A549 (cell line): ENCODE data around the gene MAD2L1BP. TPM values are rescaled to one million over a fixed set of nuclear protein-coding genes. Genes with fewer than 3 reads are reported as not detected.
"Not testable (repeated sequence)": the region's sequence is repeated elsewhere in the genome, so short reads cannot be mapped to it uniquely, and the experiment has no call there.

Experiments
- ATAC-seq, 2 experiments: fragments of 200-7000 bp in 1 of 2; fragments of >200 bp in 1 of 2; cut with Nextera tagmentation in 1 of 2; cut with Tn5 transposase in 1 of 2; 3 replicates each; pipeline versions ENCODE4 v1.8.0 to v1.9.1; 2018 to 2020; ENCODE audit warnings: mild to moderate bottlenecking in 1 of 2, moderate library complexity in 1 of 2
- CTCF ChIA-PET: fragments of 300-600 bp; sonication (Branson Sonifier 250); formaldehyde crosslinking; extraction: SDS; loops from one replicate; lab custom pipeline; 2021; ENCODE audit warnings: antibody characterized with exemption, inconsistent platforms; lab: Yijun Ruan, JAX
- POLR2A ChIA-PET: fragments of 350-600 bp; formaldehyde crosslinking; extraction: SDS; loops from one replicate; lab custom pipeline; 2021; ENCODE audit warnings: antibody characterized with exemption, inconsistent platforms; lab: Yijun Ruan, JAX
- DNase-seq, 2 experiments: peaks; one replicate each; pipeline versions ENCODE4 v3.0.0 to v3.0.0-alpha.2; 2011 to 2016; ENCODE audit warnings: low read depth in 1 of 2, low spot score in 1 of 2
- FAIRE-seq: peaks from 2 replicates; lab custom pipeline; 2011; peaks lifted over from hg19 to GRCh38; lab: Jason Lieb, UNC
- H3K27ac ChIP-seq, 2 experiments: fragments of >200 bp; sonication (Bioruptor Twin); formaldehyde crosslinking; 3 replicates each; pipeline ENCODE4 v1.5.1; 2016 to 2017
- H3K4me1 ChIP-seq: fragments of >200 bp; sonication (Bioruptor Twin); formaldehyde crosslinking; 3 replicates; pipeline ENCODE4 v1.6.1; 2016
- H3K4me2 ChIP-seq: fragments of >200 bp; sonication (Bioruptor Twin); formaldehyde crosslinking; 3 replicates; pipeline ENCODE4 v1.6.1; 2016
- H3K4me3 ChIP-seq: fragments of >200 bp; sonication (Bioruptor Twin); formaldehyde crosslinking; 3 replicates; pipeline ENCODE4 v1.5.1; 2016
- H3K9me3 ChIP-seq: fragments of >200 bp; sonication (Bioruptor Twin); formaldehyde crosslinking; 3 replicates; pipeline ENCODE4 v1.6.1; 2016
- CBX2 ChIP-seq: fragments of 200-600 bp; sonication (generic); IDR thresholded peaks from 2 replicates; pipeline ENCODE4 v1.6.1; 2016; ENCODE audit warnings: low read depth, mild to moderate bottlenecking, borderline replicate concordance
- HOXB13 ChIP-seq: fragments of 250-450 bp; sonication (Bioruptor Pico); IDR thresholded peaks from 2 replicates; pipeline ENCODE4 v1.5.0; 2020; ENCODE audit warnings: low read depth, mild to moderate bottlenecking, moderate library complexity
- JUN ChIP-seq, 2 experiments: fragments of >200 bp; sonication (Bioruptor Twin); formaldehyde crosslinking; IDR thresholded peaks; 2 replicates in 1 of 2; 3 replicates in 1 of 2; pipeline ENCODE4 v1.6.1; 2016 to 2017
- KDM5A ChIP-seq: fragments of 200-600 bp; sonication (generic); IDR thresholded peaks from 2 replicates; pipeline ENCODE4 v1.6.1; 2016; ENCODE audit warnings: antibody characterized with exemption, mild to moderate bottlenecking
- PHF8 ChIP-seq: fragments of 200-600 bp; sonication (generic); IDR thresholded peaks from 2 replicates; pipeline ENCODE4 v1.6.1; 2016; ENCODE audit warnings: low read depth, mild to moderate bottlenecking, antibody characterized with exemption, moderate library complexity, borderline replicate concordance
- POLR2A ChIP-seq: IDR thresholded peaks from 2 replicates; pipeline ENCODE4 v1.6.1; 2012; ENCODE audit warnings: mild to moderate bottlenecking, low read length
- RAD21 ChIP-seq, 2 experiments: fragments of >200 bp in 1 of 2; sonication (Bioruptor Twin) in 1 of 2; formaldehyde crosslinking in 1 of 2; IDR thresholded peaks in 1 of 2; conservative IDR thresholded peaks in 1 of 2; 2 replicates in 1 of 2; 3 replicates in 1 of 2; pipeline ENCODE4 v1.6.1; 2012 to 2018; ENCODE audit warnings: inconsistent platforms in 1 of 2
- RARB ChIP-seq: fragments of 250-450 bp; sonication (Bioruptor Pico); IDR thresholded peaks from 2 replicates; pipeline ENCODE4 v1.8.0; 2021; ENCODE audit warnings: mild to moderate bottlenecking, moderate library complexity
- SREBF2 ChIP-seq: fragments of 450-650 bp; IDR thresholded peaks from 2 replicates; pipeline ENCODE4 v1.6.1; 2014; ENCODE audit warnings: mild to moderate bottlenecking, moderate library complexity
- ZSCAN20 ChIP-seq: fragments of 250-450 bp; sonication (Bioruptor Pico); IDR thresholded peaks from 2 replicates; pipeline ENCODE4 v1.8.0; 2022; ENCODE audit warnings: mild to moderate bottlenecking, moderate library complexity
- WGBS: methylation state at CpG from one replicate; pipeline ENCODE4 v1.1.6; 2017; ENCODE audit errors: missing lambda C conversion rate; 5-methylcytosine and 5-hydroxymethylcytosine counted together
- polyA minus RNA-seq: library from RNA; depleted of rRNA, polyadenylated mRNA; stranded (reverse); fragments of >200 nt; gene quantifications from 2 replicates; pipeline ENCODE4 v1.2.3, GENCODE V29; 2011; rRNA and poly(A)+ RNA removed
- polyA plus RNA-seq, 4 experiments: library from polyadenylated mRNA; depleted of rRNA in 3 of 4; stranded (reverse); fragments of >200 nt; fragmentation: RNase III in 1 of 4; extraction: RNeasy Plus Mini Kit Qiagen cat#74134 plus additional on column Dnase treatment in 1 of 4; gene quantifications; 2 replicates in 3 of 4; 3 replicates in 1 of 4; pipeline ENCODE4 v1.2.3, GENCODE V29; 2011 to 2017
- TF ChIP-seq, protein P1 (sequence below): fragments of >200 bp; sonication (Bioruptor Twin); formaldehyde crosslinking; IDR thresholded peaks from 3 replicates; pipeline ENCODE4 v1.6.1; 2016
- TF ChIP-seq, protein P2 (sequence below): IDR thresholded peaks from 2 replicates; pipeline ENCODE4 v1.6.1; 2012; ENCODE audit warnings: low read depth, borderline replicate concordance
- TF ChIP-seq, protein P3 (sequence below): fragments of >200 bp; sonication (Bioruptor Twin); formaldehyde crosslinking; IDR thresholded peaks from 3 replicates; pipeline ENCODE4 v1.5.1; 2016
- TF ChIP-seq, protein P4 (sequence below): fragments of 200-600 bp; sonication (generic); IDR thresholded peaks from 2 replicates; pipeline ENCODE4 v1.6.1; 2016; ENCODE audit warnings: antibody characterized with exemption, mild to moderate bottlenecking, moderate library complexity
- TF ChIP-seq, protein P5 (sequence below): IDR thresholded peaks from 2 replicates; pipeline ENCODE4 v1.6.1; 2012
- TF ChIP-seq, protein P6 (sequence below): fragments of 250-450 bp; sonication (Bioruptor Pico); IDR thresholded peaks from 2 replicates; pipeline ENCODE4 v1.5.0; 2021; ENCODE audit warnings: mild to moderate bottlenecking, moderate library complexity, borderline replicate concordance
- TF ChIP-seq, protein P7 (sequence below): fragments of 250-450 bp; sonication (Bioruptor Pico); IDR thresholded peaks from 2 replicates; pipeline ENCODE4 v1.5.0; 2020; ENCODE audit warnings: low read depth, mild to moderate bottlenecking, moderate library complexity

Gene MAD2L1BP, protein sequence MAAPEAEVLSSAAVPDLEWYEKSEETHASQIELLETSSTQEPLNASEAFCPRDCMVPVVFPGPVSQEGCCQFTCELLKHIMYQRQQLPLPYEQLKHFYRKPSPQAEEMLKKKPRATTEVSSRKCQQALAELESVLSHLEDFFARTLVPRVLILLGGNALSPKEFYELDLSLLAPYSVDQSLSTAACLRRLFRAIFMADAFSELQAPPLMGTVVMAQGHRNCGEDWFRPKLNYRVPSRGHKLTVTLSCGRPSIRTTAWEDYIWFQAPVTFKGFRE
- polyA plus RNA-seq (2011; rRNA removed) (26.7 and 32.0 TPM in 2 replicates), polyA plus RNA-seq (2017; fragmentation: RNase III; extraction: RNeasy Plus Mini Kit Qiagen cat#74134 plus additional on column Dnase treatment) (22.0 to 22.6 TPM (median 22.4 TPM) in 3 replicates), polyA minus RNA-seq (29.4 and 37.1 TPM in 2 replicates)
- 28.9 and 33.6 TPM in 2 replicates for polyA plus RNA-seq (2012; cell fraction: cytosol; rRNA removed)
- polyA plus RNA-seq (2012; cell fraction: nucleus; rRNA removed): 34.1 and 35.2 TPM in 2 replicates

DNA sequence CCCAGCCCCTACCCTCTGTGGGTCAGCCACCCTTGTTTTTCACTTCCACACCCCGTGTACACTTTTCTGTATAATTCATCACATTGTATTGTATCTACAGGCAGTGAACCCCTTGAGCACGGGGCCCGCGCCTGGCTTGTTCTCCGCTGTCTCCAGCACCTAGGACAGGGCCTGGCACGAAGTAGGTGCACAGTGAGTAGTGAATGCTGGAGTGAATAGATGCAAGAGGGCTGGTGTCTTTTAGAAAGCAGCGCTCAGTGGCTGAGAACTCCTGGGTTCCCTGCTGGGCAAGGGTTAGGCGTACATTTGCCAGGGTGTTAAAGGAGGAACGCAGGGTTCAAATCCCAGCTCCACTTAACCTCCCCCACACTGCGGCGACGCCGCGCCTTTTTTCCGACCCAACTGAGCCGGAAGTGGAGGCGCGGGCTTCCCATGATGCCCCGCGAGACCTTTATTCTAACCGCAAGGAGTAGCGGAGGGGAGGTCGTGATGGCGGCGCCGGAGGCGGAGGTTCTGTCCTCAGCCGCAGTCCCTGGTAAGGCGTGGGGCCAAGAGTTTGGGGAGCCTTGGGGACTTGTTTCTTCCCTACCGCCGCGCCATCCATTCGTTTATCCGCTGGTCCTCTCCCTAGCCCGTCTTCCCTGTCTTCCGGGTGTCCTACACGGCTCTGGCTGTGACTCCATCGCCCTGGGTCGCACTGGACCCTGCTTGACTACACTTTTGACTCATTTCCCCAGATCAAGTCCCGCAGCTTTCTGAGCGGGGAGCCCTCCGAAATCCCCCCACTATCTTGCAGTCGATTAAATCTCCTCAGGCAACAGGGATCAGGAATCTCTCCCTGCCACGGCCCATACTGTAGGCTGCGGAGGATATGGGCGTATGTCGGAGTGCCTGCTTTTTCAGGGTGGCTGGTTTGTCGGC is at the start of gene MAD2L1BP:
TSS of gene MAD2L1BP (plus strand) at position 454 of the 921 bp plus-strand sequence. CDS start at position 490, 36 bp downstream.
- TF ChIP-seq SREBF2 (no peak), HOXB13 (CRISPR knock-in tag) (0 out of 2 replicates have a peak, but pooled peaks have one; percentile 9), KDM5A (peak; percentile 45; the same call in 1 of the 2 replicates), CBX2 (no peak), POLR2A (peak; percentile 84), ZSCAN20 (CRISPR knock-in tag) (no peak), PHF8 (peak; percentile 82), JUN (IDR thresholded peaks at IDR 0.05) (peak; percentile 72 to 77)
- TF ChIP-seq, protein P1, sequence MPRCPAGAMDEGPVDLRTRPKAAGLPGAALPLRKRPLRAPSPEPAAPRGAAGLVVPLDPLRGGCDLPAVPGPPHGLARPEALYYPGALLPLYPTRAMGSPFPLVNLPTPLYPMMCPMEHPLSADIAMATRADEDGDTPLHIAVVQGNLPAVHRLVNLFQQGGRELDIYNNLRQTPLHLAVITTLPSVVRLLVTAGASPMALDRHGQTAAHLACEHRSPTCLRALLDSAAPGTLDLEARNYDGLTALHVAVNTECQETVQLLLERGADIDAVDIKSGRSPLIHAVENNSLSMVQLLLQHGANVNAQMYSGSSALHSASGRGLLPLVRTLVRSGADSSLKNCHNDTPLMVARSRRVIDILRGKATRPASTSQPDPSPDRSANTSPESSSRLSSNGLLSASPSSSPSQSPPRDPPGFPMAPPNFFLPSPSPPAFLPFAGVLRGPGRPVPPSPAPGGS: peak; percentile 44; the same call in 1 of the 3 replicates
- TF ChIP-seq, protein P2, sequence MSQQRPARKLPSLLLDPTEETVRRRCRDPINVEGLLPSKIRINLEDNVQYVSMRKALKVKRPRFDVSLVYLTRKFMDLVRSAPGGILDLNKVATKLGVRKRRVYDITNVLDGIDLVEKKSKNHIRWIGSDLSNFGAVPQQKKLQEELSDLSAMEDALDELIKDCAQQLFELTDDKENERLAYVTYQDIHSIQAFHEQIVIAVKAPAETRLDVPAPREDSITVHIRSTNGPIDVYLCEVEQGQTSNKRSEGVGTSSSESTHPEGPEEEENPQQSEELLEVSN: peak; percentile 61; the same call in 1 of the 2 replicates
- TF ChIP-seq, protein P3, sequence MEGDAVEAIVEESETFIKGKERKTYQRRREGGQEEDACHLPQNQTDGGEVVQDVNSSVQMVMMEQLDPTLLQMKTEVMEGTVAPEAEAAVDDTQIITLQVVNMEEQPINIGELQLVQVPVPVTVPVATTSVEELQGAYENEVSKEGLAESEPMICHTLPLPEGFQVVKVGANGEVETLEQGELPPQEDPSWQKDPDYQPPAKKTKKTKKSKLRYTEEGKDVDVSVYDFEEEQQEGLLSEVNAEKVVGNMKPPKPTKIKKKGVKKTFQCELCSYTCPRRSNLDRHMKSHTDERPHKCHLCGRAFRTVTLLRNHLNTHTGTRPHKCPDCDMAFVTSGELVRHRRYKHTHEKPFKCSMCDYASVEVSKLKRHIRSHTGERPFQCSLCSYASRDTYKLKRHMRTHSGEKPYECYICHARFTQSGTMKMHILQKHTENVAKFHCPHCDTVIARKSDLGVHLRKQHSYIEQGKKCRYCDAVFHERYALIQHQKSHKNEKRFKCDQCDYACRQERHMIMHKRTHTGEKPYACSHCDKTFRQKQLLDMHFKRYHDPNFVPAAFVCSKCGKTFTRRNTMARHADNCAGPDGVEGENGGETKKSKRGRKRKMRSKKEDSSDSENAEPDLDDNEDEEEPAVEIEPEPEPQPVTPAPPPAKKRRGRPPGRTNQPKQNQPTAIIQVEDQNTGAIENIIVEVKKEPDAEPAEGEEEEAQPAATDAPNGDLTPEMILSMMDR: no peak
- TF ChIP-seq, protein P4, sequence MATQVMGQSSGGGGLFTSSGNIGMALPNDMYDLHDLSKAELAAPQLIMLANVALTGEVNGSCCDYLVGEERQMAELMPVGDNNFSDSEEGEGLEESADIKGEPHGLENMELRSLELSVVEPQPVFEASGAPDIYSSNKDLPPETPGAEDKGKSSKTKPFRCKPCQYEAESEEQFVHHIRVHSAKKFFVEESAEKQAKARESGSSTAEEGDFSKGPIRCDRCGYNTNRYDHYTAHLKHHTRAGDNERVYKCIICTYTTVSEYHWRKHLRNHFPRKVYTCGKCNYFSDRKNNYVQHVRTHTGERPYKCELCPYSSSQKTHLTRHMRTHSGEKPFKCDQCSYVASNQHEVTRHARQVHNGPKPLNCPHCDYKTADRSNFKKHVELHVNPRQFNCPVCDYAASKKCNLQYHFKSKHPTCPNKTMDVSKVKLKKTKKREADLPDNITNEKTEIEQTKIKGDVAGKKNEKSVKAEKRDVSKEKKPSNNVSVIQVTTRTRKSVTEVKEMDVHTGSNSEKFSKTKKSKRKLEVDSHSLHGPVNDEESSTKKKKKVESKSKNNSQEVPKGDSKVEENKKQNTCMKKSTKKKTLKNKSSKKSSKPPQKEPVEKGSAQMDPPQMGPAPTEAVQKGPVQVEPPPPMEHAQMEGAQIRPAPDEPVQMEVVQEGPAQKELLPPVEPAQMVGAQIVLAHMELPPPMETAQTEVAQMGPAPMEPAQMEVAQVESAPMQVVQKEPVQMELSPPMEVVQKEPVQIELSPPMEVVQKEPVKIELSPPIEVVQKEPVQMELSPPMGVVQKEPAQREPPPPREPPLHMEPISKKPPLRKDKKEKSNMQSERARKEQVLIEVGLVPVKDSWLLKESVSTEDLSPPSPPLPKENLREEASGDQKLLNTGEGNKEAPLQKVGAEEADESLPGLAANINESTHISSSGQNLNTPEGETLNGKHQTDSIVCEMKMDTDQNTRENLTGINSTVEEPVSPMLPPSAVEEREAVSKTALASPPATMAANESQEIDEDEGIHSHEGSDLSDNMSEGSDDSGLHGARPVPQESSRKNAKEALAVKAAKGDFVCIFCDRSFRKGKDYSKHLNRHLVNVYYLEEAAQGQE: peak; percentile 66
- TF ChIP-seq, protein P5, sequence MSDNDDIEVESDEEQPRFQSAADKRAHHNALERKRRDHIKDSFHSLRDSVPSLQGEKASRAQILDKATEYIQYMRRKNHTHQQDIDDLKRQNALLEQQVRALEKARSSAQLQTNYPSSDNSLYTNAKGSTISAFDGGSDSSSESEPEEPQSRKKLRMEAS: peak; percentile 72
- ATAC-seq (peak; percentile 93 to 95), DNase-seq (peak; percentile 73 to 74), FAIRE-seq (no peak)
- ChIA-PET CTCF (no interaction called here), POLR2A (interaction anchor here (2.1 kb wide), 1 partner anchor 9 kb away, joined by 13 read pairs; the partner anchor contains the start of gene RSPH9)
- Histone ChIP-seq H3K4me2 (peak within 1 kb of the TSS; percentile 96), H3K27ac (peak within 1 kb of the TSS; percentile 91), H3K4me3 (peak within 1 kb of the TSS; percentile 94), H3K4me1 (peaks cover 19% of the 10 kb centered on the region), H3K9me3 (no peaks in the 10 kb centered on the region)
- WGBS: 14% methylated on average over 37 of the region's 48 CpGs

DNA sequence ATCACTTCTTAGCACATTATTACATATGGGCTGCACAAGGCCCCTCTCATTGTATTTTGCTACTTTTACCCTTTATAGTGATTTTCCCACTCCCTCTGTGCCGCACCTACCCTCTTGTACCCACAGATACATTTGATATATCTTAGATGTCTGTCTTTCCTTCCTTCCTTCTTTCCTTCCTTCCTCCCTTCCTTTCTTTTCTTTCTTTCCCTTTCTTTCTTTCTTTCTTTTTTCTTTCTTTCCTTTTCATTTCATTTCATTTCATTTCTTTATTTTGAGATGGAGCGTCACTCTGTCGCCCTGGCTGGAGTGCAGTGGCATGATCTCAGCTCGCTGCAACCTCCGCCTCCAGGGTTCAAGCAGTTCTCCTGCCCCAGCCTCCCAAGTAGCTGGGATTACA is 47.4 kb upstream of the MAD2L1BP start:
- Histone ChIP-seq H3K27ac (no peak overlapping the region), H3K9me3 (no peaks in the 10 kb centered on the region), H3K4me1 (no peaks in the 10 kb centered on the region), H3K4me3 (no peak overlapping the region), H3K4me2 (no peak overlapping the region)
- FAIRE-seq: no peak
- ATAC-seq: no peak
- no peak for DNase-seq
- ChIA-PET POLR2A (no interaction called here), CTCF (interaction anchor here (0.7 kb wide), 2 partner anchors 262 to 490 kb away, joined by 3 read pairs; no protein-coding TSS in a partner anchor)
- 97% methylated on average over 5 of the region's 5 CpGs for WGBS
- TF ChIP-seq RAD21 (conservative IDR thresholded peaks at IDR 0.05 in 1 of 2, IDR thresholded peaks at IDR 0.05 in 1 of 2) (no peak), ZSCAN20 (CRISPR knock-in tag) (no peak), RARB (no peak)
- TF ChIP-seq, protein P6, sequence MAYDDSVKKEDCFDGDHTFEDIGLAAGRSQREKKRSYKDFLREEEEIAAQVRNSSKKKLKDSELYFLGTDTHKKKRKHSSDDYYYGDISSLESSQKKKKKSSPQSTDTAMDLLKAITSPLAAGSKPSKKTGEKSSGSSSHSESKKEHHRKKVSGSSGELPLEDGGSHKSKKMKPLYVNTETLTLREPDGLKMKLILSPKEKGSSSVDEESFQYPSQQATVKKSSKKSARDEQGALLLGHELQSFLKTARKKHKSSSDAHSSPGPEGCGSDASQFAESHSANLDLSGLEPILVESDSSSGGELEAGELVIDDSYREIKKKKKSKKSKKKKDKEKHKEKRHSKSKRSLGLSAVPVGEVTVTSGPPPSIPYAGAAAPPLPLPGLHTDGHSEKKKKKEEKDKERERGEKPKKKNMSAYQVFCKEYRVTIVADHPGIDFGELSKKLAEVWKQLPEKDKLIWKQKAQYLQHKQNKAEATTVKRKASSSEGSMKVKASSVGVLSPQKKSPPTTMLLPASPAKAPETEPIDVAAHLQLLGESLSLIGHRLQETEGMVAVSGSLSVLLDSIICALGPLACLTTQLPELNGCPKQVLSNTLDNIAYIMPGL (CRISPR knock-in tag): no peak
- TF ChIP-seq, protein P7, sequence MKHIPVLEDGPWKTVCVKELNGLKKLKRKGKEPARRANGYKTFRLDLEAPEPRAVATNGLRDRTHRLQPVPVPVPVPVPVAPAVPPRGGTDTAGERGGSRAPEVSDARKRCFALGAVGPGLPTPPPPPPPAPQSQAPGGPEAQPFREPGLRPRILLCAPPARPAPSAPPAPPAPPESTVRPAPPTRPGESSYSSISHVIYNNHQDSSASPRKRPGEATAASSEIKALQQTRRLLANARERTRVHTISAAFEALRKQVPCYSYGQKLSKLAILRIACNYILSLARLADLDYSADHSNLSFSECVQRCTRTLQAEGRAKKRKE (CRISPR knock-in tag): no peak

DNA sequence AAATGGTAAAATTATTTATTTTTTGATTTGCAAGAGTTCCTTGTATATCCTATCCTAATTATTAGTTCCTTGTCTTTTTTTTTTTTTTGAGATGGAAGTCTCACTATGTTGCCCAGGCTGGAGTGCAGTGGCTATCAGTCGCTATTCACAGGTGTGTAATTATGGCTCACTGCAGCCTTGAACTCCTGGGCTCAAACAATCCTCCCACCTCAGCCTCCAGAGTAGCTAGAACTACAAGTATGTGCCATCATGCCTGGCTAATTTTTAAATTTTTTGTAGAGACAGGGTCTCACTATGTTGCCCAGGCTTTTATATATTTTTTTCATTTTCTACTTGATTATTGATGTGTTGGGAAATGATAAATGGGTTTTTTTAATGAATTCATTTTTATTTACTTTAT is 46.1 kb upstream of the MAD2L1BP start:
- H3K4me2 ChIP-seq, H3K27ac ChIP-seq, DNase-seq, H3K4me1 ChIP-seq, POLR2A ChIA-PET, FAIRE-seq, ATAC-seq, H3K4me3 ChIP-seq, H3K9me3 ChIP-seq, CTCF ChIA-PET: not testable (repeated sequence)
- WGBS: 93% methylated on average over 1 of the region's 1 CpG
